Right atrium auricular region (tissue), 2 donors: Measurements from ENCODE around the gene TAF1C. TPM values are rescaled to one million over a fixed set of nuclear protein-coding genes. Genes with fewer than 3 reads are reported as not detected.
"Not testable (repeated sequence)": the region's sequence is repeated elsewhere in the genome, so short reads cannot be mapped to it uniquely, and the experiment has no call there.

Source experiments
- DNase-seq: peaks from one replicate; pipeline ENCODE4 v3.0.0-alpha.2; 2019; ENCODE audit warnings: low spot score
- H3K27ac ChIP-seq, 2 donors: fragments of 200-600 bp; sonication (generic); 1 replicate in 1 of 2; 2 replicates in 1 of 2; pipeline ENCODE4 v1.5.1; 2016 to 2019
- H3K27me3 ChIP-seq, 2 donors: fragments of 200-600 bp; sonication (generic); one replicate each; pipeline versions ENCODE4 v1.5.1 to v1.6.0; 2017 to 2019
- H3K36me3 ChIP-seq: fragments of 200-600 bp; sonication (generic); one replicate; pipeline ENCODE4 v1.5.1; 2016
- H3K4me1 ChIP-seq, 2 donors: fragments of 200-600 bp; sonication (generic); one replicate each; pipeline versions ENCODE4 v1.5.1 to v1.6.0; 2017 to 2019
- H3K4me3 ChIP-seq, 2 donors: fragments of 200-600 bp; sonication (generic); 1 replicate in 1 of 2; 2 replicates in 1 of 2; pipeline ENCODE4 v1.5.1; 2017 to 2019; ENCODE audit warnings: mild to moderate bottlenecking in 1 of 2, moderate library complexity in 1 of 2
- H3K9me3 ChIP-seq, 2 donors: fragments of 200-600 bp; sonication (generic); one replicate each; pipeline ENCODE4 v1.5.1; 2019
- CTCF ChIP-seq, 2 donors: fragments of 200-600 bp; sonication (generic); IDR thresholded peaks; one replicate each; pipeline ENCODE4 v1.5.1; 2019; ENCODE audit warnings: antibody characterized with exemption in 2 of 2
- total RNA-seq, 2 donors: library from RNA; depleted of rRNA; stranded (reverse); fragments of >200 nt; gene quantifications; one replicate each; pipeline ENCODE4 v1.1.0, GENCODE V29; 2016

Gene TAF1C
- total RNA-seq, 2 donors from 2014 or later = 16.2 to 18.4 TPM

DNA sequence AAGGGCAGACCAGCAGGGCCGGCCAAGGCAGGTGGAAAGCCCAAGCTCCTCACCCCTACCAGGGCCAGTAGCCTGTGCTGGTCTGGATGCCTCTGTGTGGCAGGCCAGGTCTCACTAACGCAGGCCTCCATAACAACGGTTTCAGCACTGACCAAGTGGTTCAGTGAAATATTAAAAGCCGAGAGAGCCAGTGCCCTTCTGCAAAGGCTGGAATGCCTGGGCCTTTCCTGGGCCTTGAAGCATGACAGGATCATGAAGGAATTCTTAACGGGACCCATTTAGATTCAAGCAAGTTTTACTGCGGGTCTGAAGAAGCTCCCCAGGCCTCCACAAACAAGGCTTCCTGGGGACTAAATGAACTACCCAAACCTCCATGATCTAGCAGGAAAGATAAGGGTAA, 20.4 kb upstream of the TAF1C start:
- no peak for DNase-seq
- TF ChIP-seq CTCF (IDR thresholded peaks at IDR 0.05) = no peak
- Histone ChIP-seq H3K4me1 (no peaks in the 10 kb centered on the region), H3K9me3 (no peaks in the 10 kb centered on the region), H3K4me3 (no peak overlapping the region), H3K27me3 (no peaks in the 10 kb centered on the region), H3K27ac (no peak overlapping the region), H3K36me3 (no peaks in the 10 kb centered on the region)

DNA sequence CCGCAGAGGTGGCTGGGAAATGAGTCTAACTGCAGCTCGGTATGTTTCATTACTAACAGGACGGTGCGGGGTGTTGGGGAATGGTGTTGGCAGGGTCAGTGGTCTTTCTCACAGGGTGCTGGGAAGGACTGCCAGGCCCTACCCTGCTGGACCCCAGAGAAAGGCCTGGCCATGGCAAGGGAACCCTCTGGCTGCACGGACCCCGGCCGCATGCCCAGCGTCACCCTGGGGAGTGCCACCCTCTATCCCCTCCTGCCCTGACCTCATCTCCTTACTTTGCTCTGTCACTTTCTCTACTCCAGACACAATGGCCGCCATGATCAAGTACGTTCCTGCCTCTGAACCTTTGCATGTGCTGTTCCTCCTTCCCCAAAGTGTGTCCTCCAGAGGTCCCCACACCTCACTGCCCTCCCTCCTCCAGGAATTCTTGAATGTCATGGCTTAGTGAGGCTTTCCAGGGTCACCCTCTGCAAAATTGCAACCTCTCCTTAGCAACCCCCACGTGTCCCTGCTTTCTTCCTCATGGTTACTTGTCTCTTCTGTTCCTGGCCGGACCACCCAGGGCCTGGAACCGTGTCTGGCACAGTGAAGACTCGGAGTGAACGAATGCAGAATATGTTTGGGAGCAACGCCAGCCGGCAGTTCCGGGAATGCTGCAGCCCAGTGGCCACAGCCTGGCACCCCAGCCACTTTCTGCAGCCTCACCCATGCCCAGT, 19.3 kb upstream of the TAF1C start:
- Histone ChIP-seq H3K4me3 (no peak overlapping the region), H3K4me1 (no peaks in the 10 kb centered on the region)

GRCh38 chr16:84205123-84205522, 18.3 kb upstream of the TAF1C start:
- H3K27ac ChIP-seq, H3K36me3 ChIP-seq, H3K4me1 ChIP-seq, H3K9me3 ChIP-seq, H3K4me3 ChIP-seq, H3K27me3 ChIP-seq, DNase-seq: not testable (repeated sequence)

More for the DNA sequence above, 19.3 kb upstream of the TAF1C start:
- Histone ChIP-seq H3K36me3 (no peaks in the 10 kb centered on the region), H3K9me3 (no peaks in the 10 kb centered on the region), H3K27ac (no peak overlapping the region), H3K27me3 (no peaks in the 10 kb centered on the region)
- no peak for DNase-seq
- TF ChIP-seq CTCF (IDR thresholded peaks at IDR 0.05) = no peak

DNA sequence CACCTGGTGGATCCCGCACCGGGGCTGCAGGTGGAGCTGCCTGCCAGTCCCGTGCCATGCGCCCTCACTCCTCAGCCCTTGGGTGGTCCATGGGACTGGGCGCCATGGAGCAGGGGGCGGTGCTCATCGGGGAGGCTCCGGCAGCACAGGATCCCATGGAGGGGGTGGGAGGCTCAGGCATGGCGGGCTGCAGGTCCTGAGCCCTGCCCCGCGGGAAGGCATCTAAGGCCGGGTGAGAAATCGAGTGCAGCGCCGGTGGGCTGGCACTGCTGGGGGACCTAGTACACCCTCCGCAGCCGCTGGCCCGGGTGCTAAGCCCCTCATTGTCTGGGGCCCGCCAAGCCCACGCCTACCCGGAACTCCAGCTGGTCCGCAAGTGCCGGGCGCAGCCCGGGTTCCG, 17.7 kb upstream of the TAF1C start:
- not testable (repeated sequence) for H3K4me1 ChIP-seq, H3K27ac ChIP-seq, DNase-seq, H3K27me3 ChIP-seq, H3K4me3 ChIP-seq, H3K9me3 ChIP-seq, H3K36me3 ChIP-seq

- DNase-seq = peak; percentile 71
- H3K36me3 ChIP-seq = no peaks in the 10 kb centered on the region
- TF ChIP-seq CTCF (IDR thresholded peaks at IDR 0.05) = no peak
- no peaks in the 10 kb centered on the region for H3K4me1 ChIP-seq
- no peaks in the 10 kb centered on the region for H3K9me3 ChIP-seq
- H3K4me3 ChIP-seq = no peak overlapping the region
- H3K27me3 ChIP-seq = no peaks in the 10 kb centered on the region
- no peak overlapping the region for H3K27ac ChIP-seq
These were observed 13.0 kb upstream of the TAF1C start for GRCh38 chr16:84199861-84200260.

DNA sequence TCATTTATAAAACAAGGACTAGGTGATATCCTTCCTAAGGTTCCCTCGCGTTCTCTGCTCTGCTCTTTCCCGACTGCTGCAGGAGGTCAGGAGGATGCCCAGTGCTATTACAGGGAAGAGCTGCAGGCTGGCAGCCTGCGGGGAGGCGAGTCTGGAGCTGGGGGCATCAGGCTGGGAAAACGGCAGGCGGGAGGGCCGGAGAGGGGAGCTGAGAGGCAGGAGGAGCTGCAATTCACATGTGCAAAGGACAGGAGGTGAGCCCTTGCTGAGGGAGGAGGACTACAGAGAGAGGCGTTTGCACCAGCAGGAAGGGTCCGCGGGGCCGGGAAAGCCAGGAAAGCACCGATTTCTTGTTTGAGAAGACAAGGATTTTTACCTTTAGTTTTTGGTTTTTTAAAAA, 12.2 kb upstream of the TAF1C start:
- H3K4me1 ChIP-seq = no peaks in the 10 kb centered on the region
- no peaks in the 10 kb centered on the region for H3K9me3 ChIP-seq
- TF ChIP-seq CTCF (IDR thresholded peaks at IDR 0.05) = no peak
- no peaks in the 10 kb centered on the region for H3K27me3 ChIP-seq
- H3K4me3 ChIP-seq = no peak overlapping the region
- no peak for DNase-seq
- H3K36me3 ChIP-seq = no peaks in the 10 kb centered on the region
- no peak overlapping the region for H3K27ac ChIP-seq

- no peaks in the 10 kb centered on the region for H3K36me3 ChIP-seq
- no peaks in the 10 kb centered on the region for H3K4me1 ChIP-seq
- no peak for DNase-seq
- no peak overlapping the region for H3K4me3 ChIP-seq
- no peak overlapping the region for H3K27ac ChIP-seq
- no peak for TF ChIP-seq CTCF (IDR thresholded peaks at IDR 0.05)
- H3K27me3 ChIP-seq = no peaks in the 10 kb centered on the region
- no peaks in the 10 kb centered on the region for H3K9me3 ChIP-seq
These were observed 11.5 kb upstream of the TAF1C start for GRCh38 chr16:84198401-84198800.
